ENCODE measurements around the gene CES3.
"Not testable (repeated sequence)": the region's sequence is repeated elsewhere in the genome, so short reads cannot be mapped to it uniquely, and the experiment has no call there.

Gene CES3

GRCh38 chr16:66927918-66928649, 33.0 kb upstream of the CES3 start:
- DNase-seq, result peak in 1 of 4 experiments; percentile 14

- peak; percentile 13 to 56 (median 24) for DNase-seq
Measured at GRCh38 chr16:66928702-66929388, 32.2 kb upstream of the CES3 start.

GRCh38 chr16:66930189-66930588, 30.9 kb upstream of the CES3 start:
- peak; percentile 34 to 71 (median 46) for DNase-seq

DNA sequence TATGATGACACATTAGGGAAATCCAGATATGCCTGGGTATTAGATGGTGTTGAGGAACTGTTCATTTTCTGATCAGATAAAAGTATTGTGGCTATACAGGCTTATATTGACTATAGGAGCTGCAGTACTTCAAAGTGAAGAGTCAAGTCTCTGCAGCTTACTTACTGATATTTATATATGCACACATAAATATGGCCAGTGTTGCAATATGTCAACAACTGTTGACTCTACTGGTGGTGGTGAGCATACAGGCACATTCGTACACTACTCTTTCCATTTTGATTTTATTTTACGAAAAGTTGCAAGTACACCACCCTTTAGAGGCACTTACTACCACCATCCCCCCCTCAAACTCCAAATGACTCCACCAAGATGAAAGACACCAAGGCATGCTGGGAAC, 29.4 kb upstream of the CES3 start:
- DNase-seq, result no peak

DNA sequence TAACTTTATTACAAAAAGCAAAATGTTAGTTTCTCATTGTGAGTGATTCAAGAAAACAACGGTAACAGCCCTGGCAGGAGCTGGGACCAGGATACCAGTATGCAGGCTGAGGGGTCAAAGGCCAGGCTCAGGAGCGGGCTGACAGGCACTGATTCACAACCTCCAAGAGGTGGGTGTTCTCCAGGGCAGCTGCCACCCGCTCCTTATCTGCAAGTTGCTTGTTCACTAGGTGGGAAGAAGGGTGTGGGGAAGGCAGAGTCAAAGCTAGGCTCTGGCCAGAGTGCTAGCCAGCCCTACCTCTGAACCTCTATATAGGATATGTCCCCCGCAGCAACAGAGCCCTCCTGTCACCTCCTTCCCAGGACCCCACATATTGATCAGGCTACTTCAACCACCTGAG, 29.0 kb upstream of the CES3 start:
- no peak for DNase-seq

DNA sequence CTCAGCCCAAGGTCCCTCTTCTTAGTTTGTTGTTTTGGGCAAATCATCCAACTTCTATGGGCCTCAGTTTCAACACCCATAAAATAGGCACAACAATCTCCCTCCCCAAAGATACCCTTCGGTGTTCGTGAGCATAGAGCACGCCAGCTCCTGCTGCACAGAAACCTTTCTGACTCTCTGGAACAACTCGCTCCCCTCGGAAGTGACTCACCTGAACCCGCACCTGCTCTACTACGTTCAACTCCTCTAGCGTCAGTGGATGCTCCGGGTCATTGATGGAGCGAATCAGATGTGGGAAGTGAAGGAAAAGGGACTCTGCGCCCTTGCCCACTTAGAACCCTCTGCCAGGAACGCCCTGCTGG, 27.3 kb upstream of the CES3 start:
- DNase-seq, result no peak

- peak; percentile 92 to 96 (median 94) for DNase-seq
Measured at GRCh38 chr16:66934138-66934838, 26.8 kb upstream of the CES3 start, which contains the start of gene CIAO2B. Gene CIAO2B, minus strand, starts transcription at chr16:66934402. Its CDS starts 38 bp downstream, at chr16:66934364.

DNA sequence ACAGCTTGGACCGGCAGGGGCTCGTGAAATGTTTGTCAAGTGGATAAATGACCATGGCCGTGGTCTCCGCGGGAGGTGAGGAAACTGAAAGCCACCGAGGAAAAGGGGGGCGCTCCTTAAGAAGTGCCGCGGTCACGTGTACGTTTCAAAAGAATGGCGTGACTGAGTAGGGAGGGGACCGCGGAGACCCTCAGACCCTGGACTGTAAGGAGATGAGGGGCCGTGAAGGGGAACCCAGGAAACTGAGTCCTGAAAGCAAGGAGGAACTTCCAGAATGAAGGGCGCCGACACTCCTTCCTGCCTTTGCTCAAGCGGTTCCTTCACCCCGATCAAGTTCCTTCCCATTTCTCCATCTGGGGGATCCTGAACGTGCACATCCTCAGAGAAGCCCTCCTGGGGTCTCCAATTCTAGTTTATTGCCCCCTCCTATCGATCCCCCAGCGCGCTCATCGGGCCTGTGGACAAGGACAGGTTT, 26.2 kb upstream of the CES3 start:
- DNase-seq, result peak; percentile 27 to 59 (median 38)

DNA sequence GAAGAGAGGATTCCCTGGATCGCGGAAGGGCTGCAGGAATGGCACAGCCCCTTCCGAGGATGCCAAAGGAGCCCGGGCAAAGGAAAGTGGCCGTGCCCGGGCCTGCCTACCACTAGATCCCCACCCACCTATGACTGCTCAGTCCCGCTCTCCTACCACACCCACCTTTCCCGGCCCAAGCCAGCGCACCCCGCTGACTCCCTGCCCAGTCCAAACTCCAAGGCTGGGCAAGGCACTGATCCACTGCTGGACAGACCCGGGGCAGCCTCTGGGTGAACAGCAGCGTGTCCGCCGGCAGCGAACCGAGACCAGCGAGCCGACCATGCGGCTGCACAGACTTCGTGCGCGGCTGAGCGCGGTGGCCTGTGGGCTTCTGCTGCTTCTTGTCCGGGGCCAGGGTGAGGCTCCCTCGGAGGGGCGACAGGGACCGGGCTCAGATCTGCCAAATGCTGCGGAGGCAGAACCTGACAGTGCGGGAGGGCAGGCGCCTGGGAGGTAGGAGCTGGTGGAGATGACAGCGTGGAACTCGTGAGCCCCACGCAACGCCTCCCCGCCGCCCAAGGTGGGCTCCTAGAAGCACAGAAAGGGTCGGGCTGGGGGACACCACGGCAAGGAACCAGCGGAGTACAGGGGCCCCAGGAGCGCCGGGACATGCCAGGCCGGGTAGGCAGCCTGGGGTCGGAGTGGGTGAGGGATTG, 25.6 kb upstream of the CES3 start, which contains the start of gene CES2:
Gene CES2 (plus strand): TSS at position 203 of the 698 bp plus-strand sequence. CDS start 120 bp downstream, at position 323.
- no peak for DNase-seq

GRCh38 chr16:66936462-66936861, 24.6 kb upstream of the CES3 start:
- DNase-seq, result no peak

DNA sequence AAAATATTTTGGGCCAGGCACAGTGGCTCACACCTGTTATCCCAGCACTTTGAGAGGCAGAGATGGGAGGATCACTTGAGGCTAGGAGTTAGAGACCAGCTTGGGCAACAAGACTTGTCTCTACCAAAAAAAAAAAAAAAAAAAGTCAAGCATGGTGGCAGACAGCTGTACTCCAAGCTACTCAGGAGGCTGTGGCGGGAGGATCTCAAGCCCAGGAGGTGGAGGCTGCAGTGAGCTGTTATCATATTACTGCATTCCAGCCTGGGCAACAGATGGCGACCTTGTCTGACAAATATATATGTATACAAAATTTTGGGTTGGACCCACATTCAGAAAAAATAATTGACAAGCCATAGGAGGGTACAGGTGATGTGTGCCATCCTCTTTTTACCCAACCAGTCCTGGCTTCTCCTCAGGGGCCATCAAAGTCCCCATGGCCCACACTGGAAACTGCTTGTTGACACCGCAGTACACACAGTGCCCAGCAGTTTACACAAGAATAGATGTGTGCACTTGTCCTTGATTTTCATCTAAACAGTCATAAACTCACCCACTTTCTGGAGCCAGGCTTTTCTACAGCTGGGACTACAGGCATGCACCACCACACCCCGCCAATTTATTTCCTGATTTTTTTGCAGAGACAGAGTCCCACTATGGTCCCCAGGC, 24.0 kb upstream of the CES3 start:
- DNase-seq, result no peak

- DNase-seq, result no peak
Measured at GRCh38 chr16:66937725-66938337, 23.2 kb upstream of the CES3 start.

DNA sequence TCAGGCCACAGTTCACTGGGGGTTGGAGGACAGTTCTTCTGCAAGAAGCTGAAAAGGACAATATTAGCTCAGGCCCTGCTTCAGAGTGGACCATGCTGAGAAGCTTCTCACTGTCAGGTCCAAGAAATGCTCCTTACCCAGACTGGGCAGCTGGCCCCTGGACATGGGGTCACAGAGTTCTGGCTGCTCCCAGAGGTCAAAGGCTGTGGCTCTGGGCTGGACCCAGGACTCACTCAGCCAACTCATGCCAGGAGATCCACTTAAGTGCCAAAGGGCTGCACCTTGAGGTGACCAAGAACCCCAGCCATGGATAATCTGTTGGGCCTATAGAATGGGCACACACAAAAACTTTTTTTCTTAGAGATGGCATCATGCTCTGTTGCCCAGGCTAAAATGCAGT, 21.7 kb upstream of the CES3 start:
- DNase-seq, result no peak

- DNase-seq, result no peak
Measured at GRCh38 chr16:66940236-66940635, 20.8 kb upstream of the CES3 start.

DNA sequence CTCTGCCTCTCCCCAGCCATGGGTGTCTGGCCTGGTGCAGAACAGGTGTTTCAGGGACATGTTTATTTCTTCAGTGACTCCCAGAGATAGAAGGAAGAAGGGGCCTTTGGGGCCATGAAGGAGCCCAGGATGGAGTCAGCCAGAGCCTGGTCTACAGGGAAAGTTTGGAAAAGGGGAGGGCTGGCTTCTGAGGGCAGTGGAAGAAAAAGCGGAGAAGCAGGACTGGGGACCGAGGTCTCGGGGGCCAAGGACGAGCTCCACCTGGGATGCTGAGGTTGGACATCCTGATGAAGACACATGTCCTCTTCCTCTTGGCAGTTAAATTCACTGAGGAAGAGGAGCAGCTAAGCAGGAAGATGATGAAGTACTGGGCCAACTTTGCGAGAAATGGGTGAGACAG, 18.1 kb upstream of the CES3 start:
- DNase-seq, result no peak

DNA sequence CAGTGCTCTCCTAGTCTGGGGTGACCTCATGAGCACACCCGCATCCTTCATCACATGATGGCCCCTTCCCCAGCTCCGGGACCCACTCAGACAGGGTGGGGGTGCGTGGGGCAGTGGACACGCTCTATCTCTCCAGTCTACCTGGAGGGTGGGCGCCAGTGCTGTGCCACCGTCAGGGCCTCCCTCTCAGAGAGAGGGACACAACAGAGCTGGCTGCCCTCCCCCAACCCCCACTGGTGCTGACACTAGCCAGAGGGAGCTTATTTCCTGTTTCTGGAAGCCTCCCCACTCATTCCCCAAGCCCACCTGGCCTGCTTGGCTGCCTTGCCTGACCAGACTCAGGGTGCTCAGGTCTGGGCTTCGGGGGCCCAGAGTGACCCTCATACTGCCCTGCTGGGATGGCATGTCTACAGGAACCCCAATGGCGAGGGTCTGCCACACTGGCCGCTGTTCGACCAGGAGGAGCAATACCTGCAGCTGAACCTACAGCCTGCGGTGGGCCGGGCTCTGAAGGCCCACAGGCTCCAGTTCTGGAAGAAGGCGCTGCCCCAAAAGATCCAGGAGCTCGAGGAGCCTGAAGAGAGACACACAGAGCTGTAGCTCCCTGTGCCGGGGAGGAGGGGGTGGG, 17.5 kb upstream of the CES3 start:
- DNase-seq, result no peak

DNA sequence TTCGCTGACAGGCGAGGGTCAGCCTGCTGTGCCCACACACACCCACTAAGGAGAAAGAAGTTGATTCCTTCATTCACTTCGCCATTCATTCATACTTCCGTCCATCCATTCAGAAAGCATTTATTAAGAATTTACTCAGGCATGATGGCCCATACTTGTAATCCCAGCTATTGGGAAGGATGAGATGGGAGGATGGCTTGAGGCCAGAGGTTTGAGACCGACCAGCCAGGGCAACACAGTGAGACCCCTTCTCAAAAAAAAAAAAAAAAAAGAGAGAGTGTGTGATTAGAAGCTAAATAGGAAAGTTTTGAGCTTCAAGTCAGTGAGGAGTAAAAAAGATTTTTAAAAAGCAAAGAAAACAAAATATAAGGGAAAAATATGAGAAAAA, 17.0 kb upstream of the CES3 start:
- no peak for DNase-seq

GRCh38 chr16:66944971-66945370, 16.1 kb upstream of the CES3 start:
- DNase-seq, result not testable (repeated sequence)

GRCh38 chr16:66945939-66946338, 15.1 kb upstream of the CES3 start:
- no peak for DNase-seq

- DNase-seq, result no peak
Measured at GRCh38 chr16:66946541-66946940, 14.5 kb upstream of the CES3 start.

GRCh38 chr16:66946974-66947301, 14.1 kb upstream of the CES3 start:
- no peak for DNase-seq

Data from suppressor macrophage (primary cell).